BLaER1 (cell line): Measurements from ENCODE around the gene NARF.
"Not testable (repeated sequence)": the region's sequence is repeated elsewhere in the genome, so short reads cannot be mapped to it uniquely, and the experiment has no call there.

Source experiments
- H3K27ac ChIP-seq: shearing (Covaris generic); formaldehyde crosslinking; 2 replicates; pipeline ENCODE4 v1.8.1; 2022
- H3K27me3 ChIP-seq: shearing (Covaris generic); formaldehyde crosslinking; 2 replicates; pipeline ENCODE4 v1.8.1; 2022
- H3K36me3 ChIP-seq: shearing (Covaris generic); formaldehyde crosslinking; 2 replicates; pipeline ENCODE4 v1.8.1; 2022
- H3K4me1 ChIP-seq: shearing (Covaris generic); formaldehyde crosslinking; 2 replicates; pipeline ENCODE4 v1.8.1; 2022
- H3K4me2 ChIP-seq: shearing (Covaris generic); formaldehyde crosslinking; 2 replicates; pipeline ENCODE4 v1.8.1; 2022
- H3K4me3 ChIP-seq: shearing (Covaris generic); formaldehyde crosslinking; 2 replicates; pipeline ENCODE4 v1.8.1; 2022
- H3K9ac ChIP-seq: shearing (Covaris generic); formaldehyde crosslinking; 2 replicates; pipeline ENCODE4 v1.8.1; 2022
- H3K9me3 ChIP-seq: shearing (Covaris generic); formaldehyde crosslinking; 2 replicates; pipeline ENCODE4 v1.8.1; 2022
- H4K20me1 ChIP-seq: shearing (Covaris generic); formaldehyde crosslinking; 2 replicates; pipeline ENCODE4 v1.8.1; 2022
- Cebpa-rat ChIP-seq: shearing (Covaris generic); IDR thresholded peaks from 2 replicates; pipeline ENCODE4 v1.8.1; 2022

The NARF gene

DNA sequence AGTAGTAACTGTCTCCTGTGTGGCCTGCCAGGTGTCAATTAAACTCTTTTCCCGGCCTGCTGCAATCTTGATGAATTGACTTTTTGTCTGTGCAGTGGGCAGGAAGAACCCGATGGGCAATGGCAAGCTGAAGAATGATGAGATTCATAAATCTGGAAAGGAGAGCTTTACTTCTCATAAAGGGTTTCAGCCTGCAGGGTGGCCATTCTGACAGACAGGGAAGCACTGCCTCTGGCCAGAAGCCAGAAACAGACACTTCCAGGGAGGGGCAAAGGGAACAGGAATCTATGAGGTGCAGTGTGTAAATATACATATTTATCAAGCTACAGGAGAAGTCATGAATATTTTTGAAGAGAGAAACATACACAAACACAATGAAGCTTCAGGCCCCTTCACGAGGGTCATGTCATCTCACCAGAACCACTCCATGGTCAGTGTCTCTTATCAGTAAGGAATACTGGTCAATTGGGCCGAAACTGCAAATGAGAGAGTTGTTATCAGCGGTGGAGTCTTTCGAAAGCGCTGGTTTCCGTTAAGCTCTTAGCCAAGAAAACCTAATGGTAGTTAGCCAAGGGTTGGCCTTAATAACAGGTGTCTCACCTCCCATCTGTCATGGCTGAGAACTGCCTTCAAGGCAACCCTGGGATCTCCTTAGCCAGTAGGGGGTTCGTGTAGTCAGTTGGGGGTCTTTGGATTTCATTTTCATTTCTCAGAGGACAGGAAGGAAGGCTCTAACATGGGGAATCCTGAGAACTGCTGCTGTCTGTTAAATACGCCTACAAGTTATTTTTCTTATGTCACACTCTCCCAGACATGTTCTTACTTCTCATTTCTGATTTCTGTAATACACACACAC lies 1.2 kb upstream of the NARF start:
- Histone ChIP-seq H3K9me3 (peaks cover 36% of the 10 kb centered on the region), H3K4me1 (peaks cover 44% of the 10 kb centered on the region), H3K4me3 (peak overlapping the region; percentile 100), H3K27me3 (no peaks in the 10 kb centered on the region), H3K36me3 (peaks cover 26% of the 10 kb centered on the region), H3K4me2 (peak overlapping the region; percentile 97), H3K9ac (peak overlapping the region; percentile 99; the same call in 1 of the 2 replicates), H3K27ac (peak overlapping the region; percentile 100), H4K20me1 (peaks cover 37% of the 10 kb centered on the region)
- no peak for TF ChIP-seq Cebpa-rat

DNA sequence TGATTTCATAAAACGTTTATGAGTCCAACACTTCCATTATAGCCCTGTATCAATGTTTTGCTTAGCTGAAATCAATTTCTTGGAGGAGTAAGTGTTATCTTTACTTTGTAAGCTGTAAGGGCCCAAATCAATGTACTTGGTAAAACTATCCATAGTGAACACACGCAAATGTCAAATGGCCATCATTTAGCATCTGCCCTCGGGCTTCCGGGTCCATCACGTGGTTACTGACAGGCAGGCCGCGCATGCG lies 687 bp upstream of the NARF start:
- TF ChIP-seq Cebpa-rat, result no peak
- Histone ChIP-seq H3K9ac (peak overlapping the region; percentile 99), H3K27ac (peak overlapping the region; percentile 100), H3K27me3 (no peaks in the 10 kb centered on the region), H3K36me3 (peaks cover 32% of the 10 kb centered on the region), H3K4me2 (peak overlapping the region; percentile 97), H3K9me3 (peaks cover 31% of the 10 kb centered on the region), H3K4me3 (peak overlapping the region; percentile 100), H3K4me1 (peaks cover 44% of the 10 kb centered on the region), H4K20me1 (peaks cover 42% of the 10 kb centered on the region)

DNA sequence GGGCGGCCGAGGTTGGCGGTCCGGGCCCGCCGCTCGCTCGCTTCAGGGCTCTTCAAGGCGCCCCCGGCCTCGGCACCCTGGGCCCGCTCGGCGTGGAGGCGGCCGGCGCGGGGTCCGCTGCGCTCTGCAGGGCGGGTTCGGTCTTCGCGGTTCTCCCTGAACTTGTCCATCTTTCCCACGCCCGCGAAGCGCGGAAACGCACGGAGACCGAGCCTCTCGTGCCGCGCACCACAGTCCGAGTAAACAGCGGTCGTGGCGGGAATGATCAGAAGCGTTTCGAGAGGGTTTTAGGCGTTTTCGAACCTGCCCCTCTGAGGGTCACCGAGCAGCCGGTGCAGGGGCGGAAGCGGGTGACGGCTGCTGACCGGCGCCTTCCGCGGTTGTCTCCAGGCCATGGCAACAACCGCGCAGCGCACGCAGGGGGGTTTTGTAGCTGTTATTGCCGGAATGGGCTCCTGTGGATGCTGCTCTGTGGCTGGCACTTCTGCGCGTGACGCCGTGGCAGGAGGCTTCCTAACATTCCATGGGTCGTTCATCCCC lies 414 bp downstream of the NARF start:
- Histone ChIP-seq H3K27ac (peak overlapping the region; percentile 100), H3K9ac (peak overlapping the region; percentile 99)
- no peak for TF ChIP-seq Cebpa-rat

DNA sequence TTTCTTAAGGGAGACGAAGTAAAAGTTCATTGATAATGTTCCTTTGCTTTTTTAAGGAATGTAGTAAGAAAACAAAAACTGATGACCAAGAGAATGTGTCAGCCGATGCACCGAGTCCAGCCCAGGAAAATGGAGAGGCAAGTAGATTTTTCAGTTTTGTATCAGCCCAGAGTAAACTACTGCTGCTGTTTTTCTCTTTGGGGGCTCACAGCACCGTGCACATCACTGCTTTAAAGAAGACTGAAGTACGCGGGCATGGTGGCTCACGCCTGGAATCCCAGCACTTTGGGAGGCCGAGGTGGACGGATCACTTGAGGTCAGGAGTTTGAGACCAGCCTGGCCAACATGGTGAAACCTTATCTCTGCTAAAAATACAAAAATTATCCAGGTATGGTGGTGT lies 1.4 kb downstream of the NARF start:
- Histone ChIP-seq H3K9me3 (peaks cover 12% of the 10 kb centered on the region; the same call in 1 of the 2 replicates), H4K20me1 (peaks cover 63% of the 10 kb centered on the region), H3K4me2 (peak overlapping the region; percentile 97), H3K9ac (peak overlapping the region; percentile 99), H3K4me1 (peaks cover 44% of the 10 kb centered on the region), H3K36me3 (peaks cover 52% of the 10 kb centered on the region), H3K4me3 (peak overlapping the region; percentile 100)
- not testable (repeated sequence) for H3K27me3 ChIP-seq, H3K27ac ChIP-seq

More for the DNA sequence above, 414 bp downstream of the NARF start:
- Histone ChIP-seq H3K9me3 (peaks cover 22% of the 10 kb centered on the region), H3K27me3 (no peaks in the 10 kb centered on the region), H3K4me2 (peak overlapping the region; percentile 97), H4K20me1 (peaks cover 53% of the 10 kb centered on the region), H3K4me3 (peak overlapping the region; percentile 100), H3K4me1 (peaks cover 44% of the 10 kb centered on the region), H3K36me3 (peaks cover 43% of the 10 kb centered on the region)

DNA sequence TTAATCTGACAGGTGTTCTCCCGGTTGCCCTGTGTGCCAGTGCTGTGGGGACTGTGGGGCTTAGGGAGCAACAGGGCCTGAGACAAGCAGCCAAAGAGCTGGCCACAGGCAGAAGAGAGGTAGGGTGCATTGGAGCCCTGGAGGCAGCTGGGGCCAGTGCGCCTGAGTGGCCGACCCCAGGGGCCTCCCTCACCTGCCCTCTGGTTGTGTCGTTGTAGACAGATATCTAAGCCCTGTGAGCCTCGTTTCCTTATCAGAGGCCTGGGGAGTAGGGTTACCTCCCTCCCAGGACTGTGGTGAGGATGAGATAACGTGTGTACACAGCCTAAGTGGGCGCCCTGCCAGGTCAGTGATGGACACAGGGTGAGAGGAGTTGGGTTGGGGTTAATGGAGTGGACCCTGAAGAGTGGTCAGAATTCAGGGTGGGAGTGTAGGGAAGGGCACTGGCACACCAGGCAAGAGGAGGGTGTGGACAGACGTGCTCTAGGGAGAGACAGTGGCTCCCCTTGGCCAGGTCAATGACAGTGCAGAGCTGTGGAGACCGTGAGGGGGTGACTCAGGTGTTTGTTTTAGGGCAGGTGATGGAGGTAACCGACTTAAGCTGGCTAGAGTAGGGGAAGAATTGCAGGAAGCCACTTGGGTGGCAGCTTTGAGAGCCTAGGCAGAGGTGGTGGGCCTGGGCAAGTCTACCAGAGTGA lies 3.4 kb downstream of the NARF start:
- peaks cover 84% of the 10 kb centered on the region for H4K20me1 ChIP-seq
- no peak overlapping the region for H3K4me3 ChIP-seq
- no peaks in the 10 kb centered on the region for H3K9me3 ChIP-seq
- H3K4me1 ChIP-seq, result peaks cover 39% of the 10 kb centered on the region
- peaks cover 73% of the 10 kb centered on the region for H3K36me3 ChIP-seq
- H3K4me2 ChIP-seq, result no peak overlapping the region
- H3K27ac ChIP-seq, result no peak overlapping the region; the same call in 1 of the 2 replicates
- H3K27me3 ChIP-seq, result no peaks in the 10 kb centered on the region
- 0 out of 2 replicates have a peak overlapping the region, but pooled peaks have one; percentile 49 for H3K9ac ChIP-seq
- no peak for TF ChIP-seq Cebpa-rat

DNA sequence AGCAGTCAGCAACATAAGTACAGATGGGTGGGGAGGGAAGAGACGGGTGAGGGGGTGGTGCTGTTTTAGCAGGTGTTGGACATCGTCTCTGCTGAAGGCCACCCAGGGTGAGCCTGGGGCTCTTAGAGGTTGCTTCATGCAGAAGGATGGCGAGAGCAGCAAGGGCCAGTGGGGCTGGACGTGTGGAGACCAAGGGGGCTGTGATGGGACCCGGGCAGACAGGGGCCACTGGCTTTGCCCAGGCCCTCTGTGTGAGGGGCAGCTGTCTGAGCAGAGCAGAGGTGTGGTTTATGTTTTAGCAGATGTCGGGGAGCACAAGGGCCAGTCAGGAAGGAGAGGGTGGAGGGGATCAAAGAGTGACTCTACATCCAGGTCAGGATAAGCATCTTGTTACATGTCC lies 4.8 kb downstream of the NARF start:
- no peak overlapping the region for H3K4me2 ChIP-seq
- TF ChIP-seq Cebpa-rat, result no peak
- H4K20me1 ChIP-seq, result peaks cover 97% of the 10 kb centered on the region
- no peaks in the 10 kb centered on the region for H3K27me3 ChIP-seq
- peaks cover 87% of the 10 kb centered on the region for H3K36me3 ChIP-seq
- no peak overlapping the region for H3K4me3 ChIP-seq
- no peaks in the 10 kb centered on the region for H3K9me3 ChIP-seq
- peaks cover 29% of the 10 kb centered on the region for H3K4me1 ChIP-seq
- H3K27ac ChIP-seq, result no peak overlapping the region
- no peak overlapping the region for H3K9ac ChIP-seq

DNA sequence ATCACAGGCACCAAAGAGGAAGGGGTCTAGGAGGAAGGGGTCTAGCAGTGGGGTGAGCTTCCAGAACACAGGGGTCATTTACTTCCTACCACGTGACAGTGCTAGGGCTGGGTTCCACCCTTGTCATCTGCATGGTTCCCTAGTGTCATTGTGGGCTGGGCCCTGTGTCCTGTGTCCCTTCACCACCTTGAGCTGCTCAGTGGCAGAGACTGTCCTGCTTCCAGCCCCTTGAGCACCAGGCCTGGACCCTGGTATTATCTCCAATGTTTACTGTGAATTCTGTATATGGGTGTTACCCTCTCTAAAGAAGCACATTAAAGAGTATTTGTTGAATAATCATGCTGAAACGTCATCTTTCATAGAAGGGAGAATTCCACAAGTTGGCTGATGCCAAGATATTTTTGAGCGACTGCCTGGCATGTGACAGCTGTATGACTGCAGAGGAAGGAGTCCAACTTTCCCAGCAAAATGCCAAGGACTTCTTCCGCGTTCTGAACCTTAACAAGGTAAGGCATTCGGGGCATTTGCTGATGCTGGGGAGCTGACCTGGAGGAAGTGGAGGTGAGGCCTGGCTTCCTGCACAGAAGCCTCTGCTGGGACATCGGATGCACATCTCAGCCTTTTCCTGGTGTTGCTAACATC lies 5.5 kb downstream of the NARF start:
- no peak for TF ChIP-seq Cebpa-rat
- Histone ChIP-seq H3K27ac (no peak overlapping the region), H3K36me3 (peaks cover 93% of the 10 kb centered on the region), H3K4me1 (peaks cover 29% of the 10 kb centered on the region), H3K9me3 (no peaks in the 10 kb centered on the region), H4K20me1 (peaks cover 93% of the 10 kb centered on the region), H3K27me3 (no peaks in the 10 kb centered on the region), H3K4me3 (no peak overlapping the region), H3K4me2 (no peak overlapping the region), H3K9ac (no peak overlapping the region)

DNA sequence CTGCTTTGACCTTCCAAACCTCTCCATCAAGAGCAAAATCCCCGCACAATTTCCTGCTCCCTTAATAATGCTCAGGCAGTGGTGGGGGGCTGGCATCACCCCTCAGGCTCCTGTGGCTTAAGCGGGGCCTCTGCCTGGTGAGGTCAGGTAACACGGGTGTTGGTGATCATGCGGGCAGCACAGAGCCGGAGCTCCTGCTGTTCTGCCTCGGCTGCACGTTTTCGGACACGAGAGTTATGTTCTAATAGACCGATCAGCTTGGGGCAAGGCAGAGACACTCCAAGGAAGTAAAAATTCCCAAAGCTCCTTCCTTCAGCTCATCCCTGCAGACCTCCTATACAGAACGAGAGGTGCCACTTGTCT lies 6.0 kb downstream of the NARF start:
- H3K36me3 ChIP-seq, result peaks cover 98% of the 10 kb centered on the region
- H3K9me3 ChIP-seq, result no peaks in the 10 kb centered on the region
- no peak for TF ChIP-seq Cebpa-rat
- peaks cover 88% of the 10 kb centered on the region for H4K20me1 ChIP-seq
- no peak overlapping the region for H3K4me3 ChIP-seq
- no peak overlapping the region for H3K9ac ChIP-seq
- H3K4me1 ChIP-seq, result peaks cover 26% of the 10 kb centered on the region
- no peak overlapping the region for H3K27ac ChIP-seq
- H3K4me2 ChIP-seq, result no peak overlapping the region
- no peaks in the 10 kb centered on the region for H3K27me3 ChIP-seq

DNA sequence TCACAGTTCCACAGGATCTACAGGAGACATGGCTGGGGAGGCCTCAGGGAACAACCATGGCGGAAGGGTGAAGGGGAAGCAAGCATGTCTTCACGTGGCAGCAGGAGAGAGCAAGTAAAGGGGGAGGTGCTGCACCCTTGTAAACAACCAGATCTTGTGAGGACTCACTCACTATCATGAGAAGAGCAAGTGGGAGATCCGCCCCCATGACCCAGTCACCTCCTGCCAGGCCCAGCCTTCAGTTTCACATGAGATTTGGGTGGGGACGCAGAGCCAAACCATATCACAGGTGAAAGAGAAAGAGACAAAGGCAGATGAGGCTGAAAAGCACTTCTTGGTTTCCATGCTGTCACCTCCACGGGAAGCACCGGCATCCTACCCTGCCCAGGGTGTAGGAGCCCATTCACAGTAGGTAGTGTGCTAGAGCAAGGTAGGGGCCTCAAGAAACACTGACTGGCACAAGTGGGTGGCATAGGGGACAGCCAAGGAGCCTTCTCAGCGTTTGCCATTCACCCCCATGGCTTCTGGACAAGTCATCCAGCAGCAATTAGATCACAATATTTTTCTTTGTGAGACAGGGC lies 6.6 kb downstream of the NARF start:
- Histone ChIP-seq H3K27me3 (no peaks in the 10 kb centered on the region), H3K36me3 (peaks cover 100% of the 10 kb centered on the region), H3K4me3 (no peak overlapping the region), H3K4me1 (peaks cover 20% of the 10 kb centered on the region), H4K20me1 (peaks cover 86% of the 10 kb centered on the region), H3K27ac (no peak overlapping the region), H3K9me3 (no peaks in the 10 kb centered on the region), H3K4me2 (no peak overlapping the region), H3K9ac (no peak overlapping the region)
- TF ChIP-seq Cebpa-rat, result no peak
